ENCODE measurements around the gene EFNA3.

The EFNA3 gene

GRCh38 chr1:155083865-155084721, 5.5 kb downstream of the EFNA3 start:
- no peak for DNase-seq (ENCODE audit: low spot score)

GRCh38 chr1:155084722-155085503, 6.3 kb downstream of the EFNA3 start:
- peak; percentile 97 for DNase-seq (ENCODE audit: low spot score)

GRCh38 chr1:155085504-155086127, 7.0 kb downstream of the EFNA3 start:
- peak; percentile 61 for DNase-seq (ENCODE audit: low spot score)

DNA sequence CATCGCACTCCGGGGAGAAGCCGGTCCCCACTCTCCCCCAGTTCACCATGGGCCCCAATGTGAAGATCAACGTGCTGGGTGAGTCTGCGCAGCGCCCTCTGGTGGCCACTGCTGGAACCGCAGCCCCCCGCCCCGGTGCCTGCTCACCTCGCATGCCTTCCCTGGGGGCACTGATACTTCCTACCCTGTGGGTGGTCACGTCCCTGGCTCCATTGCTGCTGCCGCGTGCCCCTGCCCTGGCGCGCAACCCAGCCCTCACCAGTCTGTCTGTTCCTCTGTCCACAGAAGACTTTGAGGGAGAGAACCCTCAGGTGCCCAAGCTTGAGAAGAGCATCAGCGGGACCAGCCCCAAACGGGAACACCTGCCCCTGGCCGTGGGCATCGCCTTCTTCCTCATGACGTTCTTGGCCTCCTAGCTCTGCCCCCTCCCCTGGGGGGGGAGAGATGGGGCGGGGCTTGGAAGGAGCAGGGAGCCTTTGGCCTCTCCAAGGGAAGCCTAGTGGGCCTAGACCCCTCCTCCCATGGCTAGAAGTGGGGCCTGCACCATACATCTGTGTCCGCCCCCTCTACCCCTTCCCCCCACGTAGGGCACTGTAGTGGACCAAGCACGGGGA, 7.6 kb downstream of the EFNA3 start:
- peak; percentile 83 for DNase-seq (ENCODE audit: low spot score)

DNA sequence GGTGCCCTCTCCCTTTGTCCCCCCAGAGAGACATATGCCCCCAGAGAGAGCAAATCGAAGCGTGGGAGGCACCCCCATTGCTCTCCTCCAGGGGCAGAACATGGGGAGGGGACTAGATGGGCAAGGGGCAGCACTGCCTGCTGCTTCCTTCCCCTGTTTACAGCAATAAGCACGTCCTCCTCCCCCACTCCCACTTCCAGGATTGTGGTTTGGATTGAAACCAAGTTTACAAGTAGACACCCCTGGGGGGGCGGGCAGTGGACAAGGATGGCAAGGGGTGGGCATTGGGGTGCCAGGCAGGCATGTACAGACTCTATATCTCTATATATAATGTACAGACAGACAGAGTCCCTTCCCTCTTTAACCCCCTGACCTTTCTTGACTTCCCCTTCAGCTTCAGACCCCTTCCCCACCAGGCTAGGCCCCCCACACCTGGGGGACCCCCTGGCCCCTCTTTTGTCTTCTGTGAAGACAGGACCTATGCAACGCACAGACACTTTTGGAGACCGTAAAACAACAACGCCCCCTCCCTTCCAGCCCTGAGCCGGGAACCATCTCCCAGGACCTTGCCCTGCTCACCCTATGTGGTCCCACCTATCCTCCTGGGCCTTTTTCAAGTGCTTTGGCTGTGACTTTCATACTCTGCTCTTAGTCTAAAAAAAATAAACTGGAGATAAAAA, 8.4 kb downstream of the EFNA3 start:
- no peak for DNase-seq (ENCODE audit: low spot score)

DNA sequence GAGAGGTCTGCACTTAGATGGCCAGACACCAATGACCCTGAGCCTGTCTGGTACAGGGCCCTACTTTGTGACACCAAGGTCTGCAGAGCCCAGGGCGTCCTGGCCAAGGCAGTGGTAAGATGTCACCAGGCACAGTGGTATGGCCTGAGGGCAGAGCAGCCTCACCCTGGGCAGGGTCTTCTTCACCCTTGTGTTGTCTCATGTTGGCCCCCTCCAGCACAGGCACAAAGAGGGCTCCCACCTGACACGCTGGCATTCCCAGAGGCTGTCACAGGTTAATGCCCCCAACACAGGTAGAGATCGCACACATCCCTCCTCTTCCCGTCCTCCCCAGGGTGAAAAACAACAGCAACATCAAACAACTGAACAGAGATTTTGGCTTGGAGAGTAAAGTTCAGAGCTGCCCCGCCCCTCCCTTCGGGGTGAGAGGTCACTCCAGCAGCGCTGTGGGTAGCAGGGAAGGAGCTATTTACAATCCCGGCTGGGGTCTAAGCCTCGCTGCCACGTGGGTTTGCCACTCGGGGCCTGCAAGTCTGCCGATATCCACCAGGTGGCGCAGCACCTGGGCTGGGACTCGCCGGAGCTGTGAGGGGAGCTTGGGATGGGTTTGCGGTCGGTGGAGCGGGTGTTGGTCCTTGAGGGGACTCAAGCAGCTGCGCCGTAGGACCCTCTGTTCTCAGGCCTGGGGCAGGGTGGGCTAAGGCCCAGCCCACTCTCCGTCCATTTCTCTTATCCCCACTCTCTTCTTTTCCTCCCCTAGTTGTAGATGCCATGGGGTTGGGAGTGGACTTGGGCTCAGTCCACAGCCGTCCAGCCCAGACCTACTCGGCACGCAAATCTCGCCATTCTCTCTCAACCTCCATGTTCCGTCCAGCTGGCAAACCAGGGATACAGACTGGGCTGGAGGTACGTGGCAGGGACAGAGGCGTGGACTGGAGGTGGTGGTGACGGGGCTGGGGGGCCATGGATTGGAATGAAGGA, 12.7 kb downstream of the EFNA3 start:
- DNase-seq (ENCODE audit: low spot score) = peak; percentile 84

- no peak for DNase-seq (ENCODE audit: low spot score)
Observed at GRCh38 chr1:155092131-155092530, 13.5 kb downstream of the EFNA3 start.

- no peak for DNase-seq (ENCODE audit: low spot score)
Observed at GRCh38 chr1:155092641-155093040, 14.0 kb downstream of the EFNA3 start.

DNA sequence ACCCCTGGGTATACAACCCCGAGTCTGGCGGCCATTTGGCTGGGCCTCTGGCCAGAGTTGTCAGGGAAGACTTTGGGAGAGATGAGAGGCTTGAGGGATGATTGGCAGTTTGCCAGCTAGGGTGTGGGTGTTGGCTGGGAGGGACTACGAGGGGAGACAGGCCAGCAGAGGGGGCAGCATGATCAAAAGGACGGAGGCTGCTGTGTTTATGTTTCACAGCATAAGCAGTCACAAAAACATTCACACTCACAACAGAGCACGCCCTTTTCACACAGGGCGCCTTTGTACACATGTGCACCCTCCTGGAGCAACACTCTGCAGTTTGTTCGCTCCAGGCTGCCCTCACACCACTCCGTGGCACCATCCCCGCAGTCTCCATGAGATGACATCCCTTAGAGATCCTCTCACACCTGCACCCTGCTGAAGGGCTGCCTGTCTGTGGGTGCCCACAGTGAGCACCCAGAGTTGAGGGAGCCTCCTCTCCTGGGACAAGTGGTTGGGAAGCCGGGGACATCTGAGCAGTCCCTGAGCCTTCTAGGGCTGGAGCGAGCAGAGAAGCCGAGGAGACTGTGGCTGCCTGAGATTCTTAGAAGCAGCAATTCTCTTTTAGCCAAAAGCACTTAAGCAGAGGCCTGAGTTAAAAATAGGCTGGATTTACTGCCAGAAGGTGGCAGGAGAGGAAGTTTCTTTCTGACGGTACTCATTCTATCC, 15.4 kb downstream of the EFNA3 start:
- no peak for DNase-seq (ENCODE audit: low spot score)

GRCh38 chr1:155094622-155094948, 15.9 kb downstream of the EFNA3 start:
- DNase-seq (ENCODE audit: low spot score) = no peak

DNA sequence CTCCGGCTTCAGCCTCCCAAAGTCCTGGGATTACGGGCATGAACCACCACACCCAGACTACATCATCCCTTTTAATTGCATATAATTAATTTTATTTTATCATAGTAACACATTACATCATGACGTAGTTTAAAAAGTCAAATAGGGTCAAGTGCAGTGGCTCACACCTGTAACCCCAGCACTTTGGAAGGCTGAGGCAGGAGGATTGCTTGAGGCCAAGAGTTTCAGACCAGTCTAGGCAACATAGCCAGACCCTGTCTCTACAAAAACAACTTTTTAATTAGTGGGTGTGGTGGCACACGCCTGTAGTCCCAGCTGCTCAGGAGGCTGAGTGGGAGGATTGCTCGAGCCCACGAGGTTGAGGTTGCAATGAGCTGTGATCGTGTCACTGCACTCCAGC, 20.7 kb downstream of the EFNA3 start:
- DNase-seq (ENCODE audit: low spot score) = no peak

- no peak for DNase-seq (ENCODE audit: low spot score)
Observed at GRCh38 chr1:155103325-155103724, 24.7 kb downstream of the EFNA3 start.

DNA sequence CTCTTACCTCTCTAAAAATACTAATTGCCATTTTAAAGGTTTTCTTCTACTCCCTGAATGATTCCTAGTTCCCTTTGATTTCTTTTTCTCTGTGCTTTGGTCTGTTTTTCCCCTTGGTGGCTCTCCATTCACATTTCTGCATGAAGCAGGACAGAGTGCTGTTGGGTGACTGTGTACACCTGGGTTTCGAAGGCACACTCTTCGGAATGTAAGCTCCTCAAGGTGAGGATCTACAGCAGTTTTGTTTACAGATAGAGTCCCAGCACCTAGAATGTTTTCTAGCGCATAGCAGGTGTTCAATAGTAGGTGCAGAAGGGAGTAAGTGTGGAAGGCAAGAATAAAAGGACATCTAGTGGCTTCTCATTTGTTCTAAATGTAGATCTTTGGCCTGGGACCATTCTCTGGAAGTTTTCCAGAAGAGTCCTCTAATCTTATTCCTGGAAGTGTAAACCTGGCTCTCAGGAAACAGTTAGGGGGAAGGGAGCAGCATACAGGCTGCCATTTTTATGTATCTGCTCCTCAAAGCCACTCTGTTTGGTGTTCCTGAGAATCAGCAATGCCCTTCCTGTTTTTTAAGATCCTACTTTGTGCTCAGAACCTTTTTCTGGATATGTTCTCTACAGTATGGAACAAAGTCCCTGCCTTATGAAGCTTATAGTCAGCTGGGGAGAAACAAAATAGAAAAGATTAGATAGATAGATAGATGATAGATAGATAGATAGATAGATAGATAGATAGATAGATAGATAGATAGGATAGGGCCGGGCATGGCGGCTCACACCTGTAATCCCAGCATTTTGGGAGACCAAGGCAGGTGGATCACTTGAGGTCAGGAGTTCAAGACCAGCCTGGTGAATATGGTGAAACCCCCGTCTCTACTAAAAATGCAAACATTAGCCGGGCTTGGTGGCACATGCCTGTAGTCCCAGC, 26.2 kb downstream of the EFNA3 start:
- no peak for DNase-seq (ENCODE audit: low spot score)

DNA sequence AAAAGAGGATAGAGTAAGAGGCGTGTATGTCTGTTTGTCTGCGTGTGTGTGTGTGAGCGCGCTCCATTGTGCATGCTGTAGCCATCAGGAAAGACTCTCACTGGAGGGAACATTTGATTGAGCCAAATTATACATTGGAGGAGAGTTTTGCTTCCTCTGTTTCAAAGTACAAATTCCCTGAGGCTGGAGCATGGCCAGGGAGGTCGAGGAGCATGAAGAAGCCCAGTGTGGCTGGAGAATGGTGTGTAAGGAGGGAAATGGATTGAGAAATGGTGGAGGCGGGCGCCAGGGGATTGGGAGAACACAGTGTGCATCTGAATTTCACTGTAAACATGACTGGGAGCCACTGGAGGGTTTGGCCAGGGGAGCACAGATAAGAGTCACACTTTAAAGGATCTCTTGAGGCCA, 27.0 kb downstream of the EFNA3 start:
- DNase-seq (ENCODE audit: low spot score) = no peak

DNA sequence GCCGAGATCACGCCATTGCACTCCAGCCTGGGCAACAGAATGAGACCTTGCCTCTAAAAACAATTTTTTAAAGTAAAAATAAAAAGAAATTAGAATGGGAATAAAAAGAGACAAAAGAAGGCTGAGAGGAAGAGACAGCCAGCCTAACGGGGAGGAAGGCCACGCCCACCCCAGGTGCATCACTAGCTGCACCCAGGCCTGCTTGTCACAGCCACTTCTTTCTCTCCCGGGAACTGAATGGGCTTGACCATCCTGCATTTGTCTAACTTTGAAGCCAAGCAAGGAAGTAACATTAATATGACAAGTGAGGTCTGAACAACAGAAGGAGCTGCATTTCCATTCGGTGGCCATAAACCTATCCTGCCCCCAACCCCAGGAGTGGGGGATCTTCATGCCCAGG, 28.2 kb downstream of the EFNA3 start:
- no peak for DNase-seq (ENCODE audit: low spot score)

GRCh38 chr1:155107309-155108264, 28.9 kb downstream of the EFNA3 start:
- DNase-seq (ENCODE audit: low spot score) = no peak

DNA sequence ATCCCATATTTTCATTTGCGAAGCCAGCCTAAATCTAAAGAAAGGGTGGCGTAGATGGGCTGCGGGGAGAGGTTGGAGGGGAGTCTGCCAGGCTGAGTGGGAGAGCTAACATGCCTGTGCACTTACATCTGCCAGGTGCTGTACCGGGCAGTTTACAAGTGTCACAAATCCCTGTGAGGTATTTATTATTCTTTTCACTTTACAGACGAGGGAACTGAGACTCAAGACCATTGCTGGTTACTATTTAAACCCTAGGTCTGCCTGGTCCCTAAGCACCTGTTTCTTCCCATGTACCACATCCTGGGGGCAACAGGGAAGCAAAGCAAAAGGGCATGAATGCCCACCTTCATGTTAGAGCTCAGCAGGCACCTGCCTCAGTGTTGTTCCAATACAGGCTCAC, 29.7 kb downstream of the EFNA3 start:
- no peak for DNase-seq (ENCODE audit: low spot score)

- no peak for DNase-seq (ENCODE audit: low spot score)
Observed at GRCh38 chr1:155110381-155110780, 31.7 kb downstream of the EFNA3 start.

All from hepatic stellate cell (primary cell).